HepG2 (cell line): ENCODE results near the gene ZNF226. TPM values are rescaled to one million over a fixed set of nuclear protein-coding genes. Genes with fewer than 3 reads are reported as not detected.

Experiments used
- FOSL2 ChIP-seq: sonication (generic); formaldehyde crosslinking; IDR thresholded peaks from 2 replicates; pipeline ENCODE4 v1.4.0; 2020; ENCODE audit warnings: missing genetic modification reagents
- HMGXB4 ChIP-seq, 2 experiments: sonication (generic) in 1 of 2; formaldehyde crosslinking in 1 of 2; IDR thresholded peaks; 2 replicates each; pipeline versions ENCODE4 v1.4.0 to v1.6.1; 2018 to 2020; ENCODE audit warnings: missing genetic modification reagents in 2 of 2, borderline replicate concordance in 1 of 2, low read depth in 1 of 2, mild to moderate bottlenecking in 1 of 2, missing biosample characterization in 1 of 2
- HOXA3 ChIP-seq: sonication (generic); formaldehyde crosslinking; IDR thresholded peaks from 2 replicates; pipeline ENCODE4 v1.5.0; 2020; ENCODE audit warnings: missing genetic modification reagents
- KLF16 ChIP-seq, 2 experiments: sonication (generic) in 1 of 2; formaldehyde crosslinking in 1 of 2; IDR thresholded peaks; 2 replicates each; pipeline versions ENCODE4 v1.6.1 to v1.8.0; 2016 to 2023; ENCODE audit warnings: missing genetic modification reagents in 2 of 2, missing compliant biosample characterization in 1 of 2
- NFKB2 ChIP-seq: sonication (generic); formaldehyde crosslinking; IDR thresholded peaks from 2 replicates; pipeline ENCODE4 v1.4.0; 2020; ENCODE audit warnings: missing genetic modification reagents, borderline replicate concordance
- SALL1 ChIP-seq: sonication (generic); formaldehyde crosslinking; IDR thresholded peaks from 2 replicates; pipeline ENCODE4 v1.8.0; 2022; ENCODE audit warnings: mild to moderate bottlenecking, missing genetic modification reagents
- SMYD3 ChIP-seq: sonication (generic); formaldehyde crosslinking; IDR thresholded peaks from 2 replicates; pipeline ENCODE4 v1.8.1; 2023; ENCODE audit warnings: mild to moderate bottlenecking, missing genetic modification reagents
- TAF1 ChIP-seq: sonication (generic); formaldehyde crosslinking; IDR thresholded peaks from 2 replicates; pipeline ENCODE4 v1.4.0; 2020; ENCODE audit warnings: missing genetic modification reagents
- ZFP36L1 ChIP-seq: sonication (generic); formaldehyde crosslinking; IDR thresholded peaks from 2 replicates; pipeline ENCODE4 v1.8.0; 2022; ENCODE audit warnings: mild to moderate bottlenecking, missing genetic modification reagents, moderate library complexity
- ZFY ChIP-seq: sonication (generic); formaldehyde crosslinking; IDR thresholded peaks from 2 replicates; pipeline ENCODE4 v1.4.0; 2020; ENCODE audit warnings: missing genetic modification reagents
- ZMYM4 ChIP-seq: sonication (generic); formaldehyde crosslinking; IDR thresholded peaks from 2 replicates; pipeline ENCODE4 v1.8.1; 2023; ENCODE audit warnings: mild to moderate bottlenecking, missing genetic modification reagents
- ZNF274 ChIP-seq: sonication (generic); formaldehyde crosslinking; IDR thresholded peaks from 2 replicates; pipeline ENCODE4 v1.5.1; 2020; ENCODE audit warnings: mild to moderate bottlenecking, missing genetic modification reagents
- ZNF292 ChIP-seq: sonication (generic); formaldehyde crosslinking; IDR thresholded peaks from 2 replicates; pipeline ENCODE4 v1.8.1; 2022; ENCODE audit warnings: mild to moderate bottlenecking, low read depth, missing genetic modification reagents, borderline replicate concordance
- ZNF430 ChIP-seq: sonication (generic); formaldehyde crosslinking; IDR thresholded peaks from 2 replicates; pipeline ENCODE4 v1.9.0; 2021; ENCODE audit warnings: mild to moderate bottlenecking, missing genetic modification reagents
- ZNF589 ChIP-seq: sonication (generic); formaldehyde crosslinking; conservative IDR thresholded peaks from 2 replicates; pipeline ENCODE4 v1.8.0; 2022; ENCODE audit warnings: mild to moderate bottlenecking, moderate library complexity, missing genetic modification reagents
- ZSCAN9 ChIP-seq: IDR thresholded peaks from 2 replicates; pipeline ENCODE4 v1.6.1; 2016; ENCODE audit warnings: borderline replicate concordance
- polyA plus RNA-seq, 8 experiments: library from polyadenylated mRNA; depleted of rRNA in 3 of 8; stranded (reverse) in 7 of 8; unstranded in 1 of 8; fragments of >200 nt; fragmentation: Illumina TruSeq in 4 of 8; extraction: Trizol in 4 of 8; gene quantifications; 2 replicates each; pipeline versions ENCODE4 v1.2.1 to v1.2.3, GENCODE V29; 2011 to 2016; ENCODE audit warnings: low read depth in 4 of 8, missing spikeins in 1 of 8, mixed read lengths in 1 of 8; ENCODE audit not compliant: insufficient read depth in 1 of 8
- total RNA-seq, 5 experiments: library from RNA; depleted of rRNA; stranded (reverse); fragments of >200 nt; fragmentation: Illumina TruSeq; extraction: Trizol; gene quantifications; 2 replicates each; pipeline ENCODE4 v1.2.3, GENCODE V29; 2016; ENCODE audit warnings: low read depth in 1 of 5
- TF ChIP-seq, protein P1 (sequence below): sonication (generic); IDR thresholded peaks from 2 replicates; pipeline ENCODE4 v1.6.1; 2016; ENCODE audit warnings: low read depth, borderline replicate concordance
- TF ChIP-seq, protein P2 (sequence below): IDR thresholded peaks from 2 replicates; pipeline ENCODE4 v1.6.1; 2016; ENCODE audit warnings: missing biosample characterization, missing genetic modification reagents, low read depth
- TF ChIP-seq, protein P3 (sequence below), 2 experiments: sonication (generic) in 1 of 2; formaldehyde crosslinking in 1 of 2; IDR thresholded peaks; 2 replicates each; pipeline versions ENCODE4 v1.6.1 to v1.9.0; 2014 to 2022; ENCODE audit warnings: antibody characterized with exemption in 1 of 2, borderline replicate concordance in 1 of 2, inconsistent platforms in 1 of 2, low read depth in 1 of 2, missing genetic modification reagents in 1 of 2

The ZNF226 gene
- total and polyA plus RNA-seq, 2 of the 13 experiments (the other 11 are each of a cell fraction or from before 2014, with no cell fraction given), result 8.3 to 16.0 TPM

- peak in 1 of 2 experiments; percentile 38; a peak in 1 of 4 replicates for TF ChIP-seq HMGXB4 (CRISPR knock-in tag; IDR thresholded peaks at IDR 0.05; ENCODE audit: borderline replicate concordance in 1 of 2, low read depth in 1 of 2)
- 0 out of 2 replicates have a peak, but pooled peaks have one; percentile 35 for TF ChIP-seq ZSCAN9 (CRISPR knock-in tag)
- peak; percentile 49; the same call in 1 of the 2 replicates for TF ChIP-seq SMYD3 (CRISPR knock-in tag)
- TF ChIP-seq, protein P1, sequence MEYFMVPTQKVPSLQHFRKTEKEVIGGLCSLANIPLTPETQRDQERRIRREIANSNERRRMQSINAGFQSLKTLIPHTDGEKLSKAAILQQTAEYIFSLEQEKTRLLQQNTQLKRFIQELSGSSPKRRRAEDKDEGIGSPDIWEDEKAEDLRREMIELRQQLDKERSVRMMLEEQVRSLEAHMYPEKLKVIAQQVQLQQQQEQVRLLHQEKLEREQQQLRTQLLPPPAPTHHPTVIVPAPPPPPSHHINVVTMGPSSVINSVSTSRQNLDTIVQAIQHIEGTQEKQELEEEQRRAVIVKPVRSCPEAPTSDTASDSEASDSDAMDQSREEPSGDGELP, result peak; percentile 14; the same call in 1 of the 2 replicates
- peak; percentile 28; the same call in 1 of the 2 replicates for TF ChIP-seq NFKB2 (CRISPR knock-in tag)
- TF ChIP-seq HOXA3 (CRISPR knock-in tag), result peak; percentile 85
- peak; percentile 80; the same call in 1 of the 2 replicates for TF ChIP-seq ZNF274 (CRISPR knock-in tag)
- TF ChIP-seq ZNF430 (CRISPR knock-in tag), result no peak
- TF ChIP-seq ZNF292, result no peak
- peak; percentile 64 for TF ChIP-seq ZFY (CRISPR knock-in tag)
- TF ChIP-seq TAF1 (CRISPR knock-in tag), result peak; percentile 65
- TF ChIP-seq, protein P2, sequence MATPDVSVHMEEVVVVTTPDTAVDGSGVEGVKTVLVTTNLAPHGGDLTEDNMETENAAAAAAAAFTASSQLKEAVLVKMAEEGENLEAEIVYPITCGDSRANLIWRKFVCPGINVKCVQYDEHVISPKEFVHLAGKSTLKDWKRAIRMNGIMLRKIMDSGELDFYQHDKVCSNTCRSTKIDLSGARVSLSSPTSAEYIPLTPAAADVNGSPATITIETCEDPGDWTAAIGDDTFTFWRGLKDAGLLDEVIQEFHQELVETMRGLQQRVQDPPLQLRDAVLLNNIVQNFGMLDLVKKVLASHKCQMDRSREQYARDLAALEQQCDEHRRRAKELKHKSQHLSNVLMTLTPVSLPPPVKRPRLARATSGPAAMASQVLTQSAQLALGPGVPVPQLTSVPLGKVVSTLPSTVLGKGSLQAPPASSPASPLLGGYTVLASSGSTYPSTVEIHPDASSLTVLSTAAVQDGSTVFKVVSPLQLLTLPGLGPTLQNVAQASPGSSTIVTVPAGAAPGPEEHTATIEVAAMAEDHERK (CRISPR knock-in tag), result no peak
- no peak for TF ChIP-seq ZNF589 (CRISPR knock-in tag)
- peak; percentile 90 for TF ChIP-seq FOSL2 (CRISPR knock-in tag)
- 0 out of 4 replicates have a peak, but pooled peaks of 1 of the 2 experiments have one; percentile 46 for TF ChIP-seq KLF16 (CRISPR knock-in tag; IDR thresholded peaks at IDR 0.05)
- TF ChIP-seq SALL1 (CRISPR knock-in tag), result peak; percentile 61
- TF ChIP-seq ZMYM4, result peak; percentile 30; the same call in 1 of the 2 replicates
- TF ChIP-seq, protein P3, sequence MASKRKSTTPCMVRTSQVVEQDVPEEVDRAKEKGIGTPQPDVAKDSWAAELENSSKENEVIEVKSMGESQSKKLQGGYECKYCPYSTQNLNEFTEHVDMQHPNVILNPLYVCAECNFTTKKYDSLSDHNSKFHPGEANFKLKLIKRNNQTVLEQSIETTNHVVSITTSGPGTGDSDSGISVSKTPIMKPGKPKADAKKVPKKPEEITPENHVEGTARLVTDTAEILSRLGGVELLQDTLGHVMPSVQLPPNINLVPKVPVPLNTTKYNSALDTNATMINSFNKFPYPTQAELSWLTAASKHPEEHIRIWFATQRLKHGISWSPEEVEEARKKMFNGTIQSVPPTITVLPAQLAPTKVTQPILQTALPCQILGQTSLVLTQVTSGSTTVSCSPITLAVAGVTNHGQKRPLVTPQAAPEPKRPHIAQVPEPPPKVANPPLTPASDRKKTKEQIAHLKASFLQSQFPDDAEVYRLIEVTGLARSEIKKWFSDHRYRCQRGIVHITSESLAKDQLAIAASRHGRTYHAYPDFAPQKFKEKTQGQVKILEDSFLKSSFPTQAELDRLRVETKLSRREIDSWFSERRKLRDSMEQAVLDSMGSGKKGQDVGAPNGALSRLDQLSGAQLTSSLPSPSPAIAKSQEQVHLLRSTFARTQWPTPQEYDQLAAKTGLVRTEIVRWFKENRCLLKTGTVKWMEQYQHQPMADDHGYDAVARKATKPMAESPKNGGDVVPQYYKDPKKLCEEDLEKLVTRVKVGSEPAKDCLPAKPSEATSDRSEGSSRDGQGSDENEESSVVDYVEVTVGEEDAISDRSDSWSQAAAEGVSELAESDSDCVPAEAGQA (IDR thresholded peaks at IDR 0.05; ENCODE audit: low read depth), result peak; percentile 70; the same call in 1 of the 2 replicates
- TF ChIP-seq, protein P3 (CRISPR knock-in tag; IDR thresholded peaks at IDR 0.05; ENCODE audit: borderline replicate concordance), result no peak
- peak; percentile 60; the same call in 1 of the 2 replicates for TF ChIP-seq ZFP36L1
Measured at GRCh38 chr19:44212250-44212865, 47.5 kb downstream of the ZNF226 start, which contains the start of gene ZNF227 (continued).
